ENCODE measurements around the gene LIMS4.
"Not testable (repeated sequence)": the region's sequence is repeated elsewhere in the genome, so short reads cannot be mapped to it uniquely, and the experiment has no call there.

- TF ChIP-seq CTCF (IDR thresholded peaks at IDR 0.05; ENCODE audit: low read length); EZH2 (IDR thresholded peaks at IDR 0.05; ENCODE audit: borderline replicate concordance, low read length): not testable (repeated sequence)
Observed at GRCh38 chr2:110423574-110423962, 49.0 kb downstream of the LIMS4 start.

Measured in OCI-LY1 (cell line).